ENCODE measurements around the gene TMEM25. TPM values are rescaled to one million over a fixed set of nuclear protein-coding genes. Genes with fewer than 3 reads are reported as not detected.

TMEM25 gene
- total and polyA plus RNA-seq, 11 donors, result 3.9 to 26.8 (median 10.0) TPM

- no peak for ATAC-seq
- no peak for DNase-seq
- Histone ChIP-seq H3K9me3 (no peaks in the 10 kb centered on the region), H3K27ac (no peak overlapping the region), H3K4me1 (no peaks in the 10 kb centered on the region), H3K27me3 (no peaks in the 10 kb centered on the region), H3K36me3 (peaks cover 3 to 100% (median 100%) of the 10 kb centered on the region in 9 donors), H3K4me3 (no peak overlapping the region)
- 87 to 91% (median 90%) methylated on average over 5 of the region's 5 CpGs for WGBS, 4 donors
- intact Hi-C loops (cut with DNase I), result no loop called here
- TF ChIP-seq POLR2A (IDR thresholded peaks at IDR 0.05), result no peak
- no peak for TF ChIP-seq CTCF (IDR thresholded peaks at IDR 0.05)
Observed at GRCh38 chr11:118511601-118512000, 19.4 kb upstream of the TMEM25 start.

GRCh38 chr11:118514103-118514502 lies 16.9 kb upstream of the TMEM25 start:
- Histone ChIP-seq H3K27ac (no peak overlapping the region), H3K9me3 (no peaks in the 10 kb centered on the region), H3K4me3 (no peak overlapping the region), H3K36me3 (peaks cover 3 to 100% (median 99%) of the 10 kb centered on the region in 9 donors), H3K27me3 (no peaks in the 10 kb centered on the region), H3K4me1 (no peaks in the 10 kb centered on the region)
- no peak for DNase-seq
- WGBS, 4 donors, result 75 to 85% (median 81%) methylated on average over 7 of the region's 7 CpGs
- no peak for TF ChIP-seq POLR2A (IDR thresholded peaks at IDR 0.05)
- ATAC-seq, result no peak
- intact Hi-C loops (cut with DNase I), result no loop called here

GRCh38 chr11:118519549-118519948 lies 11.4 kb upstream of the TMEM25 start:
- Histone ChIP-seq H3K27me3 (no peaks in the 10 kb centered on the region), H3K9me3 (no peaks in the 10 kb centered on the region), H3K4me1 (peaks cover 0 to 11% (median 2%) of the 10 kb centered on the region in 12 donors), H3K4me3 (no peak overlapping the region), H3K36me3 (peaks cover 0 to 100% (median 99%) of the 10 kb centered on the region in 9 donors), H3K27ac (no peak overlapping the region)
- TF ChIP-seq POLR2A (IDR thresholded peaks at IDR 0.05), result no peak
- TF ChIP-seq CTCF (IDR thresholded peaks at IDR 0.05), result no peak
- intact Hi-C loops (cut with DNase I), result no loop called here
- ATAC-seq, result no peak
- WGBS, 4 donors, result 85 to 86% (median 86%) methylated on average over 6 of the region's 6 CpGs
- no peak for DNase-seq

GRCh38 chr11:118521892-118522311 lies 9.1 kb upstream of the TMEM25 start:
- Histone ChIP-seq H3K27me3 (no peaks in the 10 kb centered on the region), H3K27ac (no peak overlapping the region), H3K9me3 (no peaks in the 10 kb centered on the region), H3K4me3 (no peak overlapping the region), H3K36me3 (peaks cover 0 to 88% (median 83%) of the 10 kb centered on the region in 9 donors), H3K4me1 (peaks cover 0 to 11% (median 2%) of the 10 kb centered on the region in 12 donors)
- peak in 1 of 4 donors; percentile 24 for ATAC-seq
- TF ChIP-seq POLR2A (IDR thresholded peaks at IDR 0.05) (no peak), CTCF (IDR thresholded peaks at IDR 0.05) (no peak)
- no peak for DNase-seq
- intact Hi-C loops (cut with DNase I), result no loop called here
- 72 to 79% (median 77%) methylated on average over 13 of the region's 13 CpGs for WGBS, 4 donors

GRCh38 chr11:118522571-118523072 lies 8.4 kb upstream of the TMEM25 start:
- TF ChIP-seq POLR2A (IDR thresholded peaks at IDR 0.05) (no peak), CTCF (IDR thresholded peaks at IDR 0.05) (peak in 8 of 12 donors; percentile 11 to 47 (median 27))
- Histone ChIP-seq H3K36me3 (peaks cover 0 to 81% (median 75%) of the 10 kb centered on the region in 9 donors), H3K27me3 (no peaks in the 10 kb centered on the region), H3K4me3 (no peak overlapping the region), H3K27ac (peak overlapping the region in 1 of 12 donors; percentile 10), H3K9me3 (no peaks in the 10 kb centered on the region), H3K4me1 (peaks cover 0 to 11% (median 2%) of the 10 kb centered on the region in 12 donors)
- intact Hi-C loops (cut with DNase I), result no loop called here
- 31 to 40% (median 37%) methylated on average over 6 of the region's 6 CpGs for WGBS, 4 donors
- ATAC-seq (peak in 3 of 4 donors; percentile 53 to 67 (median 64)), DNase-seq (no peak)
